HEK293T (cell line): ENCODE measurements around the gene ERCC1.
"Not testable (repeated sequence)": the region's sequence is repeated elsewhere in the genome, so short reads cannot be mapped to it uniquely, and the experiment has no call there.

Experiments
- CTCF ChIA-PET: fragments of 350-600 bp; formaldehyde crosslinking; extraction: SDS; loops from one replicate; lab custom pipeline; 2021; ENCODE audit warnings: antibody characterized with exemption, inconsistent platforms; lab: Yijun Ruan, JAX
- POLR2A ChIA-PET: fragments of 350-600 bp; formaldehyde crosslinking; extraction: SDS; loops from one replicate; lab custom pipeline; 2020; ENCODE audit warnings: antibody characterized with exemption, inconsistent platforms; lab: Yijun Ruan, JAX
- DNase-seq: peaks from one replicate; pipeline ENCODE4 v3.0.0; 2012; ENCODE audit warnings: mixed read lengths; ENCODE audit errors: extremely low spot score
- ARNT ChIP-seq: fragments of 450-650 bp; IDR thresholded peaks from 2 replicates; pipeline ENCODE4 v1.6.1; 2017; ENCODE audit warnings: mild to moderate bottlenecking
- BHLHE40 ChIP-seq: fragments of 450-650 bp; IDR thresholded peaks from 2 replicates; pipeline ENCODE4 v1.6.1; 2016; ENCODE audit warnings: mild to moderate bottlenecking, moderate library complexity, borderline replicate concordance
- CTBP1 ChIP-seq: fragments of 450-650 bp; IDR thresholded peaks from 2 replicates; pipeline ENCODE4 v1.6.1; 2016; ENCODE audit warnings: borderline replicate concordance
- ELF4 ChIP-seq: fragments of 450-650 bp; IDR thresholded peaks from 2 replicates; pipeline ENCODE4 v1.6.1; 2017; ENCODE audit warnings: antibody characterized with exemption
- FOXA1 ChIP-seq: fragments of 450-650 bp; IDR thresholded peaks from 2 replicates; pipeline ENCODE4 v1.6.1; 2016; ENCODE audit warnings: mild to moderate bottlenecking
- FOXK2 ChIP-seq: fragments of 450-650 bp; IDR thresholded peaks from 2 replicates; pipeline ENCODE4 v1.6.1; 2016; ENCODE audit warnings: mild to moderate bottlenecking
- FOXM1 ChIP-seq: fragments of 450-650 bp; IDR thresholded peaks from 2 replicates; pipeline ENCODE4 v1.6.1; 2017; ENCODE audit warnings: mild to moderate bottlenecking, borderline replicate concordance
- HDGF ChIP-seq: fragments of 450-650 bp; IDR thresholded peaks from 2 replicates; pipeline ENCODE4 v1.6.1; 2017; ENCODE audit warnings: antibody characterized with exemption, borderline replicate concordance
- L3MBTL2 ChIP-seq: fragments of 450-650 bp; conservative IDR thresholded peaks from 2 replicates; pipeline ENCODE4 v1.6.1; 2016; ENCODE audit warnings: mild to moderate bottlenecking
- LEF1 ChIP-seq: fragments of 450-650 bp; IDR thresholded peaks from 2 replicates; pipeline ENCODE4 v1.6.1; 2017; ENCODE audit warnings: mild to moderate bottlenecking, borderline replicate concordance
- NFRKB ChIP-seq: fragments of 450-650 bp; IDR thresholded peaks from 2 replicates; pipeline ENCODE4 v1.6.1; 2016; ENCODE audit warnings: mild to moderate bottlenecking, moderate library complexity
- SP1 ChIP-seq: fragments of 450-650 bp; IDR thresholded peaks from 2 replicates; pipeline ENCODE4 v1.6.1; 2017
- SUZ12 ChIP-seq: fragments of 450-650 bp; IDR thresholded peaks from 2 replicates; pipeline ENCODE4 v1.6.1; 2016; ENCODE audit warnings: mild to moderate bottlenecking
- TARDBP ChIP-seq: fragments of 450-650 bp; IDR thresholded peaks from 2 replicates; pipeline ENCODE4 v1.6.1; 2016
- ZNF384 ChIP-seq: fragments of 450-650 bp; IDR thresholded peaks from 2 replicates; pipeline ENCODE4 v1.6.1; 2016
- TF ChIP-seq, protein P1 (sequence below): fragments of 450-650 bp; IDR thresholded peaks from 2 replicates; pipeline ENCODE4 v1.6.1; 2016

Gene ERCC1

GRCh38 chr19:45440873-45441654 is 17.3 kb upstream of the ERCC1 start:
- no peak for DNase-seq
- TF ChIP-seq, protein P1, sequence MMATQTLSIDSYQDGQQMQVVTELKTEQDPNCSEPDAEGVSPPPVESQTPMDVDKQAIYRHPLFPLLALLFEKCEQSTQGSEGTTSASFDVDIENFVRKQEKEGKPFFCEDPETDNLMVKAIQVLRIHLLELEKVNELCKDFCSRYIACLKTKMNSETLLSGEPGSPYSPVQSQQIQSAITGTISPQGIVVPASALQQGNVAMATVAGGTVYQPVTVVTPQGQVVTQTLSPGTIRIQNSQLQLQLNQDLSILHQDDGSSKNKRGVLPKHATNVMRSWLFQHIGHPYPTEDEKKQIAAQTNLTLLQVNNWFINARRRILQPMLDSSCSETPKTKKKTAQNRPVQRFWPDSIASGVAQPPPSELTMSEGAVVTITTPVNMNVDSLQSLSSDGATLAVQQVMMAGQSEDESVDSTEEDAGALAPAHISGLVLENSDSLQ, result peak; percentile 71; the same call in 1 of the 2 replicates
- no peak for TF ChIP-seq NFRKB
- POLR2A ChIA-PET, result interaction anchor here (0.9 to 2.4 kb wide), 6 partner anchors 15 to 44 kb away, joined by 3 to 9 read pairs (median 6); partner anchors contain the start of gene FOSB
- CTCF ChIA-PET, result interaction anchor here (0.7 to 3.0 kb wide), 6 partner anchors 8 to 44 kb away, joined by 3 to 93 read pairs (median 4); no protein-coding TSS in a partner anchor

DNA sequence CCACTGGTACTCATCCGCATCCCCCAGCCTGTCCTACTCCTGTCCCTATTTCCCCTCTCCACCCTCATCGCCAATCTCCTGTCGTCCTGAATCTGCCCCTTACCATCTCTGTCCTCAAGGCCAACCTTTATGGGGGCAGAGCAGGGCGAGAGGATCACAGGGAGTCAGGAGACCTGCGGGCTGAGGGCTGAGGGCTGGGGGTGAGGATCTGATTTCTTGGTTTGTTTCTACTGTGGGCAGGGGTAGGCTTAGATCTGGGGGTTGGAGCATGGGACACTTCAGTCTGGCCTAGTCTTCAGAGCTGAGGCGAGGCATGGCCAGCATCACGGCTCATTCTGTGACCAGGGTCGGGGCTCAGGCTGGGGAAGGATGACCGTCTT is 16.5 kb upstream of the ERCC1 start:
- DNase-seq, result no peak
- ChIA-PET CTCF (interaction anchor here (0.6 to 3.0 kb wide), 8 partner anchors 9 to 45 kb away, joined by 3 to 93 read pairs (median 6); no protein-coding TSS in a partner anchor), POLR2A (interaction anchor here (0.9 to 2.4 kb wide), 11 partner anchors 10 to 45 kb away, joined by 3 to 20 read pairs (median 7); partner anchors contain the start of genes ERCC1 and FOSB)
- TF ChIP-seq NFRKB (no peak), SUZ12 (no peak), LEF1 (no peak), FOXA1 (no peak), FOXK2 (no peak), L3MBTL2 (no peak), BHLHE40 (no peak), TARDBP (no peak), CTBP1 (no peak), ARNT (no peak), ELF4 (no peak), HDGF (no peak), FOXM1 (no peak), ZNF384 (no peak), SP1 (no peak)
- TF ChIP-seq, protein P1, result no peak

- ChIA-PET POLR2A (interaction anchor here (0.6 to 2.4 kb wide), 12 partner anchors 9 to 45 kb away, joined by 3 to 20 read pairs (median 6); partner anchors contain the start of genes ERCC1 and FOSB), CTCF (interaction anchor here (0.6 to 3.0 kb wide), 19 partner anchors 9 to 1674 kb away, joined by 3 to 93 read pairs (median 4); partner anchors contain the start of genes ERCC1, FOSB, PPP1R13L and ZC3H4)
- TF ChIP-seq HDGF (no peak), NFRKB (no peak), LEF1 (peak; percentile 32; the same call in 1 of the 2 replicates), BHLHE40 (no peak)
- peak; percentile 73 for DNase-seq
Measured at GRCh38 chr19:45439569-45440258, 16.0 kb upstream of the ERCC1 start.

DNA sequence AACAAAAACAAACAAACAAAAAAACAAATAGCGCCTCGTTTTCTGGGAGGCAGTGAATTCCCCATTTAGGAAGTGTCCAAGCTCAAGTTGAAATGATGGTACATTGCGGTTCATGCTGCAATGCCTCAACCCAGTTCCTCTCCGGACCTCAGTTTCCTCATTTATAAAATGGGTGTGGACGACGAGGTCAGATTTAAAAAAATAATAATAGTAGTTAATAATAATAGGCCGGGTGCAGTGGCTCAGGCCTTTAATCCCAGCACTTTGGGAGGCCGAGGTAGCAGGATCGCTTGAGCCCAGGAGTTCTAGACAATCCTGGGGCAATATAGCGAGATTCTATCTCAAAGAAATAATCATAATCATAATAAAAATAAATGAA is 15.5 kb upstream of the ERCC1 start:
- TF ChIP-seq FOXK2 (no peak), BHLHE40 (no peak), L3MBTL2 (no peak), SP1 (no peak), FOXA1 (no peak), TARDBP (no peak), NFRKB (no peak), SUZ12 (no peak), CTBP1 (no peak), HDGF (no peak), ARNT (no peak)
- TF ChIP-seq, protein P1, result no peak
- POLR2A ChIA-PET, result interaction anchor here (0.6 to 2.4 kb wide), 11 partner anchors 9 to 46 kb away, joined by 3 to 20 read pairs (median 7); partner anchors contain the start of genes ERCC1 and FOSB
- CTCF ChIA-PET, result interaction anchor here (0.6 to 3.0 kb wide), 17 partner anchors 9 to 1674 kb away, joined by 3 to 93 read pairs (median 4); partner anchors contain the start of genes ERCC1, FOSB, PPP1R13L and ZC3H4
- no peak for DNase-seq

GRCh38 chr19:45437328-45437727 is 13.6 kb upstream of the ERCC1 start:
- ChIA-PET CTCF (no interaction called here), POLR2A (no interaction called here)
- DNase-seq, result no peak
- TF ChIP-seq FOXA1 (no peak), HDGF (no peak), FOXK2 (no peak), ZNF384 (no peak), L3MBTL2 (no peak), LEF1 (no peak), SUZ12 (no peak), ELF4 (no peak), FOXM1 (no peak)
- TF ChIP-seq, protein P1, result no peak

DNA sequence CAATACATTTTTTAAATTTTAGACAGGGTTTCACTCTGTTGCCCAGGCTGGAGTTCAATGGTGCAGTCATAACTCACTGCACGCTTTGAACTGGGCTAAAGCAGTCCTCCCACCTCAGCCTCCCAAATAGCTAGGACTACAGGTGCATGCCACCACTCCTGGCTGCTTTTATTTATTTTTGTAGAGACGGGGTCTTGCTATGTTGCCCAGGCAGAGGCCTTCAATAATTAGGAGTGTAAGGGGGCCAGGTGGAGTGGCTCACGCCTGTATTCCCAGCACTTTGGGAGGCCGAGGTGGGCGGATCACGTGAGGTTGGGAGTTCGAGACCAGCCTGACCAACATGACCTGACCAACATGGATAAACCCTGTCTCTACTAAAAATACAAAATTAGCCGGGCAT is 8.8 kb upstream of the ERCC1 start:
- CTCF ChIA-PET, DNase-seq, POLR2A ChIA-PET: not testable (repeated sequence)

- POLR2A ChIA-PET, CTCF ChIA-PET, DNase-seq: not testable (repeated sequence)
Measured at GRCh38 chr19:45431008-45431407, 7.3 kb upstream of the ERCC1 start.

GRCh38 chr19:45429896-45430295 is 6.2 kb upstream of the ERCC1 start:
- CTCF ChIA-PET, result interaction anchor here (1.1 to 1.2 kb wide), 2 partner anchors 10 to 49 kb away, joined by 3 to 5 read pairs; no protein-coding TSS in a partner anchor
- POLR2A ChIA-PET, result interaction anchor here (1.5 kb wide), 1 partner anchor 10 kb away, joined by 3 read pairs; no protein-coding TSS in a partner anchor
- DNase-seq, result not testable (repeated sequence)
